Nephron progenitor cell (in vitro differentiated cells): Measurements from ENCODE around the gene MCM10.

Experiments used
- DNase-seq: peaks from one replicate; pipeline ENCODE4 v3.0.0; 2021
- H3K27ac Mint-ChIP-seq: 2 replicates; pipeline ENCODE4 v1.8.0; 2021; ENCODE audit warnings: mild to moderate bottlenecking, moderate library complexity, mixed read lengths
- H3K27me3 Mint-ChIP-seq: 2 replicates; pipeline ENCODE4 v1.8.0; 2021; ENCODE audit warnings: mild to moderate bottlenecking, low read depth, mixed read lengths; ENCODE audit not compliant: poor library complexity
- H3K36me3 Mint-ChIP-seq: 2 replicates; pipeline ENCODE4 v1.8.0; 2021; ENCODE audit warnings: low read depth, mixed read lengths
- H3K4me1 Mint-ChIP-seq: 2 replicates; pipeline ENCODE4 v1.8.0; 2021; ENCODE audit warnings: mixed read lengths
- H3K4me3 Mint-ChIP-seq: 2 replicates; pipeline ENCODE4 v1.8.0; 2021; ENCODE audit warnings: mild to moderate bottlenecking, moderate library complexity, mixed read lengths
- H3K9me3 Mint-ChIP-seq: 2 replicates; pipeline ENCODE4 v1.8.0; 2021; ENCODE audit warnings: mild to moderate bottlenecking, moderate library complexity, mixed read lengths
- TF ChIP-seq, protein P1 (sequence below): fragments of 200-600 bp; sonication (generic); IDR thresholded peaks from 2 replicates; pipeline ENCODE4 v1.5.0; 2021; ENCODE audit warnings: antibody characterized with exemption

Gene MCM10

GRCh38 chr10:13247246-13247645 lies 85.9 kb downstream of the MCM10 start:
- Mint-ChIP-seq H3K27ac (no peak overlapping the region), H3K36me3 (no peaks in the 10 kb centered on the region)

GRCh38 chr10:13247784-13248183 lies 86.4 kb downstream of the MCM10 start:
- Mint-ChIP-seq H3K36me3 (no peaks in the 10 kb centered on the region), H3K4me3 (no peak overlapping the region), H3K4me1 (peaks cover 5% of the 10 kb centered on the region), H3K27me3 (peaks cover 3% of the 10 kb centered on the region), H3K27ac (no peak overlapping the region), H3K9me3 (peaks cover 6% of the 10 kb centered on the region)
- TF ChIP-seq, protein P1, sequence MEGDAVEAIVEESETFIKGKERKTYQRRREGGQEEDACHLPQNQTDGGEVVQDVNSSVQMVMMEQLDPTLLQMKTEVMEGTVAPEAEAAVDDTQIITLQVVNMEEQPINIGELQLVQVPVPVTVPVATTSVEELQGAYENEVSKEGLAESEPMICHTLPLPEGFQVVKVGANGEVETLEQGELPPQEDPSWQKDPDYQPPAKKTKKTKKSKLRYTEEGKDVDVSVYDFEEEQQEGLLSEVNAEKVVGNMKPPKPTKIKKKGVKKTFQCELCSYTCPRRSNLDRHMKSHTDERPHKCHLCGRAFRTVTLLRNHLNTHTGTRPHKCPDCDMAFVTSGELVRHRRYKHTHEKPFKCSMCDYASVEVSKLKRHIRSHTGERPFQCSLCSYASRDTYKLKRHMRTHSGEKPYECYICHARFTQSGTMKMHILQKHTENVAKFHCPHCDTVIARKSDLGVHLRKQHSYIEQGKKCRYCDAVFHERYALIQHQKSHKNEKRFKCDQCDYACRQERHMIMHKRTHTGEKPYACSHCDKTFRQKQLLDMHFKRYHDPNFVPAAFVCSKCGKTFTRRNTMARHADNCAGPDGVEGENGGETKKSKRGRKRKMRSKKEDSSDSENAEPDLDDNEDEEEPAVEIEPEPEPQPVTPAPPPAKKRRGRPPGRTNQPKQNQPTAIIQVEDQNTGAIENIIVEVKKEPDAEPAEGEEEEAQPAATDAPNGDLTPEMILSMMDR: no peak
- no peak for DNase-seq

More at GRCh38 chr10:13247246-13247645, 85.9 kb downstream of the MCM10 start:
- peaks cover 5% of the 10 kb centered on the region for H3K4me1 Mint-ChIP-seq
- no peak for DNase-seq
- H3K9me3 Mint-ChIP-seq: peaks cover 6% of the 10 kb centered on the region
- H3K4me3 Mint-ChIP-seq: no peak overlapping the region
- TF ChIP-seq, protein P1: no peak
- peaks cover 3% of the 10 kb centered on the region for H3K27me3 Mint-ChIP-seq

DNA sequence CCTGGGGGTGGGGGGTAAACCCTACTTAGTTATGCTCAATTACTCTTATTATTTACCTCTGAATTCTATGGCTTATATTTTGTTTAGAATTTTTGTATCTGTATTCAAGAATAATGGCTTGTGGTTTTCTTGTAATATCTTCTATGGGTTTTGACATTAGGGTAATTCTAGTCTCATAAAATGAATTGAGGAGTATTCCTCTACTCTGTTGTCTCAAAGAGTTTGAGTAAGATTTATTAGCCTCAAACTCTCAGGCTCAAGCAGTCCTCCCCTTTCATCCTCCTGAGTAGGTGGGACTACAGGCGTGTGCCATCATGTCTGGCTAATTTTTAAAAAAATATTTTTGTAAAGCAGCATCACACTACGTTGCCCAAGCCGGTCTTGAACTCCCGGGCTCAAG lies 92.4 kb downstream of the MCM10 start:
- DNase-seq: no peak
- no peak overlapping the region for H3K4me3 Mint-ChIP-seq
- no peak overlapping the region for H3K27ac Mint-ChIP-seq
- peaks cover 6% of the 10 kb centered on the region for H3K36me3 Mint-ChIP-seq
- peaks cover 3% of the 10 kb centered on the region for H3K27me3 Mint-ChIP-seq
- peaks cover 11% of the 10 kb centered on the region for H3K9me3 Mint-ChIP-seq
- TF ChIP-seq, protein P1: no peak
- peaks cover 7% of the 10 kb centered on the region for H3K4me1 Mint-ChIP-seq

GRCh38 chr10:13256627-13257026 lies 95.3 kb downstream of the MCM10 start:
- TF ChIP-seq, protein P1: no peak
- Mint-ChIP-seq H3K27ac (no peak overlapping the region), H3K4me1 (peaks cover 7% of the 10 kb centered on the region), H3K27me3 (peaks cover 3% of the 10 kb centered on the region), H3K4me3 (no peak overlapping the region), H3K9me3 (peaks cover 25% of the 10 kb centered on the region), H3K36me3 (peaks cover 12% of the 10 kb centered on the region)
- DNase-seq: no peak

GRCh38 chr10:13257621-13258140 lies 96.3 kb downstream of the MCM10 start:
- H3K36me3 Mint-ChIP-seq: peaks cover 12% of the 10 kb centered on the region
- peaks cover 28% of the 10 kb centered on the region for H3K9me3 Mint-ChIP-seq
- TF ChIP-seq, protein P1: no peak
- H3K4me1 Mint-ChIP-seq: peaks cover 7% of the 10 kb centered on the region
- H3K27me3 Mint-ChIP-seq: peaks cover 8% of the 10 kb centered on the region
- no peak overlapping the region for H3K4me3 Mint-ChIP-seq
- no peak overlapping the region for H3K27ac Mint-ChIP-seq
- DNase-seq: no peak
